Neural progenitor cell (in vitro differentiated cells): ENCODE data around the gene ASB15.

ENCODE experiments used
- EZH2phosphoT487 ChIP-seq: fragments of 200-600 bp; sonication (generic); IDR thresholded peaks from 2 replicates; pipeline ENCODE4 v1.6.1; 2017; ENCODE audit warnings: antibody characterized with exemption
- TF ChIP-seq, protein P1 (sequence below): fragments of 200-600 bp; sonication (generic); IDR thresholded peaks from 2 replicates; pipeline ENCODE4 v1.5.1; 2017; ENCODE audit warnings: antibody characterized with exemption, mild to moderate bottlenecking

DNA sequence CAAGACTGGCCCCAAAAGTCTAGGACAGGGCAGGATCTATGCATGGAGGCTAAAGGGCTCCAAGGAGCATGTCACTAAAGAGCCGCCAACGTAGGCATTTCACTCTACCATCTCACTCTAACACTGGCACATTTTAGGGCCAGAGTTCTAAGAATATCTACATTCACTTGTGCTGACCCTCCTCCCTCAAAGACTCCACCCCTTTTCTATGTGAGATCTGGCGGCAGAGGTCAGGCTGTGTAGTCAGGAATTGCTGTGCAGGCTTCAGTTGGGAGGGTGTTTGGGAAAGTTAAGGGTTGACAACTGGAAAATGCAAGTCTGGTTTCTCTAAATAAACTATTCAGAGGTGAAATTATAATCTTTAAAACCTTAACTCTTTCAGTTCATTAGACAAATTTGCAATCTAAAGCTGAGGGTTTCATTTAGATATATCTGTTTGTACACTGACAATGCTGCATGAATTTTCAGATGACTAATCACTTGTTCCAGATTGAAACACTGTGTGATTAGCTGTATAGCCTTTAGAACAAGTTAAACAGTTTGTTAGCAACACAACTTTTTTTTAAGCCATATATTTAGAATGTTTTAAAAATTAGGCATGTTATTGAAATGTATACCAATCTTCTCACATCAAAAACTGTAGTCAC is 72.3 kb downstream of the ASB15 start:
- TF ChIP-seq, protein P1, sequence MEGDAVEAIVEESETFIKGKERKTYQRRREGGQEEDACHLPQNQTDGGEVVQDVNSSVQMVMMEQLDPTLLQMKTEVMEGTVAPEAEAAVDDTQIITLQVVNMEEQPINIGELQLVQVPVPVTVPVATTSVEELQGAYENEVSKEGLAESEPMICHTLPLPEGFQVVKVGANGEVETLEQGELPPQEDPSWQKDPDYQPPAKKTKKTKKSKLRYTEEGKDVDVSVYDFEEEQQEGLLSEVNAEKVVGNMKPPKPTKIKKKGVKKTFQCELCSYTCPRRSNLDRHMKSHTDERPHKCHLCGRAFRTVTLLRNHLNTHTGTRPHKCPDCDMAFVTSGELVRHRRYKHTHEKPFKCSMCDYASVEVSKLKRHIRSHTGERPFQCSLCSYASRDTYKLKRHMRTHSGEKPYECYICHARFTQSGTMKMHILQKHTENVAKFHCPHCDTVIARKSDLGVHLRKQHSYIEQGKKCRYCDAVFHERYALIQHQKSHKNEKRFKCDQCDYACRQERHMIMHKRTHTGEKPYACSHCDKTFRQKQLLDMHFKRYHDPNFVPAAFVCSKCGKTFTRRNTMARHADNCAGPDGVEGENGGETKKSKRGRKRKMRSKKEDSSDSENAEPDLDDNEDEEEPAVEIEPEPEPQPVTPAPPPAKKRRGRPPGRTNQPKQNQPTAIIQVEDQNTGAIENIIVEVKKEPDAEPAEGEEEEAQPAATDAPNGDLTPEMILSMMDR: no peak
- no peak for TF ChIP-seq EZH2phosphoT487
